Endothelial cell of umbilical vein (primary cell): ENCODE results near the gene SH3BP1. TPM values are rescaled to one million over a fixed set of nuclear protein-coding genes. Genes with fewer than 3 reads are reported as not detected.

Experiments used
- BruUV-seq: library from RNA; stranded (reverse); fragments of 400-500 nt; replicated peaks from 2 replicates; lab custom pipeline; 2021; lab: Mats Ljungman, UMichigan
- CTCF ChIA-PET: fragments of 300-600, 350-600 bp; sonication (Branson Sonifier 250); formaldehyde crosslinking; loops from one replicate; lab custom pipeline; 2021; ENCODE audit warnings: antibody characterized with exemption, inconsistent platforms; lab: Charles Lee
- POLR2A ChIA-PET: fragments of 300-600, 350-600 bp; sonication (Branson Sonifier 250); formaldehyde crosslinking; loops from one replicate; lab custom pipeline; 2021; ENCODE audit warnings: antibody characterized with exemption, inconsistent platforms; lab: Charles Lee
- DNase-seq: peaks from one replicate; pipeline ENCODE4 v3.0.0-alpha.2; 2011; ENCODE audit warnings: low read depth, low spot score
- FAIRE-seq: peaks from 2 replicates; lab custom pipeline; 2011; peaks lifted over from hg19 to GRCh38; lab: Jason Lieb, UNC
- H2AFZ ChIP-seq: 2 replicates; pipeline ENCODE4 v1.6.0; 2012; ENCODE audit warnings: low read depth, low read length, control low read depth, inconsistent platforms
- H3K27ac ChIP-seq: 2 replicates; pipeline ENCODE4 v1.5.1; 2011; ENCODE audit warnings: low read depth, mild to moderate bottlenecking, control low read depth, low read length, moderate library complexity; ENCODE audit not compliant: insufficient read depth
- H3K27me3 ChIP-seq, 2 experiments: 2 replicates each; pipeline versions ENCODE4 v1.6.0 to v1.6.1; 2011; ENCODE audit warnings: low read length in 2 of 2, mixed read lengths in 1 of 2; ENCODE audit not compliant: control insufficient read depth in 2 of 2, insufficient read depth in 2 of 2
- H3K36me3 ChIP-seq, 2 experiments: 2 replicates in 1 of 2; 3 replicates in 1 of 2; pipeline ENCODE4 v1.5.1; 2011; ENCODE audit warnings: low read length in 2 of 2, mild to moderate bottlenecking in 1 of 2, moderate library complexity in 1 of 2; ENCODE audit not compliant: control insufficient read depth in 2 of 2, insufficient read depth in 2 of 2; ENCODE audit errors: extremely low read depth in 1 of 2
- H3K4me1 ChIP-seq: 3 replicates; pipeline ENCODE4 v1.5.1; 2011; ENCODE audit warnings: mild to moderate bottlenecking, low read length; ENCODE audit not compliant: control insufficient read depth, insufficient read depth; ENCODE audit errors: extremely low read depth
- H3K4me2 ChIP-seq: 2 replicates; pipeline ENCODE4 v1.6.1; 2011; ENCODE audit warnings: low read length, control low read depth, mixed read lengths; ENCODE audit not compliant: insufficient read depth
- H3K4me3 ChIP-seq, 3 experiments: fragments of 200-600 bp in 1 of 3; sonication (generic), shearing (Covaris generic) in 1 of 3; replicated peaks in 1 of 3; 2 replicates each; pipeline ENCODE4 v1.5.1; 2011 to 2016; ENCODE audit warnings: control low read depth in 3 of 3, low read length in 3 of 3, mild to moderate bottlenecking in 2 of 3, inconsistent platforms in 1 of 3, low read depth in 1 of 3, moderate library complexity in 1 of 3; ENCODE audit not compliant: insufficient read depth in 1 of 3
- H3K79me2 ChIP-seq: 2 replicates; pipeline ENCODE4 v1.6.0; 2012; ENCODE audit warnings: low read length, inconsistent platforms; ENCODE audit not compliant: control insufficient read depth, insufficient read depth
- H3K9ac ChIP-seq: replicated peaks from 2 replicates; pipeline ENCODE3; 2011; ENCODE audit warnings: low read length, control low read depth; ENCODE audit not compliant: insufficient read depth; ENCODE audit errors: extremely low read depth
- H3K9me1 ChIP-seq: replicated peaks from 3 replicates; pipeline ENCODE4 v1.6.0; 2011; ENCODE audit warnings: mild to moderate bottlenecking, low read length; ENCODE audit not compliant: control insufficient read depth, insufficient read depth; ENCODE audit errors: extremely low read depth
- H3K9me3 ChIP-seq: replicated peaks from 2 replicates; pipeline ENCODE4 v1.5.1; 2012; ENCODE audit warnings: low read length, inconsistent platforms; ENCODE audit not compliant: control insufficient read depth, insufficient read depth
- H4K20me1 ChIP-seq: replicated peaks from 2 replicates; pipeline ENCODE3; 2011; ENCODE audit warnings: mild to moderate bottlenecking, low read length; ENCODE audit not compliant: control insufficient read depth, insufficient read depth; ENCODE audit errors: extremely low read depth
- EZH2 ChIP-seq: IDR thresholded peaks from 2 replicates; pipeline ENCODE4 v1.6.1; 2012; ENCODE audit warnings: borderline replicate concordance, low read depth, mild to moderate bottlenecking, moderate library complexity, low read length, inconsistent platforms; ENCODE audit not compliant: severe bottlenecking
- GATA2 ChIP-seq: IDR thresholded peaks from 2 replicates; pipeline ENCODE4 v1.7.0; 2011; ENCODE audit warnings: low read depth, mild to moderate bottlenecking, moderate library complexity, mixed read lengths, low read length; ENCODE audit not compliant: insufficient read length, insufficient read depth
- JUN ChIP-seq: IDR thresholded peaks from 2 replicates; pipeline ENCODE4 v1.6.1; 2011; ENCODE audit warnings: borderline replicate concordance, low read depth; ENCODE audit not compliant: insufficient read length, insufficient read depth
- MYC ChIP-seq: IDR thresholded peaks from one replicate; pipeline ENCODE4 v1.6.1; 2011; ENCODE audit warnings: mild to moderate bottlenecking, low read depth, low read length
- POLR2A ChIP-seq: IDR thresholded peaks from 2 replicates; pipeline ENCODE4 v1.6.1; 2012; ENCODE audit warnings: low read depth, mild to moderate bottlenecking, control low read depth, low read length
- dilution Hi-C: fragments of 300-500 bp; cut with MboI; formaldehyde crosslinking; loops from one replicate; pipeline ENCODE4 v1.15.0; 2019; ENCODE audit warnings: low sequenced_read_pairs; ENCODE audit not compliant: extremely low pct_ligation_motif_present
- intact Hi-C: fragments of 100-400 bp; cut with micrococcal nuclease; formaldehyde crosslinking; loops from one replicate; pipeline ENCODE4 v1.10.0; 2022
- polyA plus RNA-seq, 4 experiments: library from polyadenylated mRNA; depleted of rRNA in 3 of 4; stranded (reverse) in 3 of 4; unstranded in 1 of 4; fragments of >200 nt; gene quantifications; 2 replicates each; pipeline versions ENCODE4 v1.2.1 to v1.2.3, GENCODE V29; 2011 to 2012; ENCODE audit warnings: missing spikeins in 1 of 4
- total RNA-seq: library from RNA; stranded (reverse); gene quantifications from 2 replicates; pipeline ENCODE4 v1.2.3, GENCODE V29; 2021
- TF ChIP-seq, protein P1 (sequence below), 2 donors: IDR thresholded peaks; 1 replicate in 1 of 2; 2 replicates in 1 of 2; pipeline ENCODE4 v1.5.1; 2011; ENCODE audit warnings: low read length in 2 of 2, mild to moderate bottlenecking in 2 of 2, moderate library complexity in 2 of 2, control low read depth in 1 of 2, inconsistent platforms in 1 of 2, low read depth in 1 of 2; ENCODE audit not compliant: insufficient read depth in 1 of 2; ENCODE audit errors: extremely low read depth in 1 of 2

SH3BP1 gene
- total and polyA plus RNA-seq, 2 donors (not counting 3 experiments of a cell fraction or from before 2014, with no cell fraction given): 2.3 to 4.3 TPM

DNA sequence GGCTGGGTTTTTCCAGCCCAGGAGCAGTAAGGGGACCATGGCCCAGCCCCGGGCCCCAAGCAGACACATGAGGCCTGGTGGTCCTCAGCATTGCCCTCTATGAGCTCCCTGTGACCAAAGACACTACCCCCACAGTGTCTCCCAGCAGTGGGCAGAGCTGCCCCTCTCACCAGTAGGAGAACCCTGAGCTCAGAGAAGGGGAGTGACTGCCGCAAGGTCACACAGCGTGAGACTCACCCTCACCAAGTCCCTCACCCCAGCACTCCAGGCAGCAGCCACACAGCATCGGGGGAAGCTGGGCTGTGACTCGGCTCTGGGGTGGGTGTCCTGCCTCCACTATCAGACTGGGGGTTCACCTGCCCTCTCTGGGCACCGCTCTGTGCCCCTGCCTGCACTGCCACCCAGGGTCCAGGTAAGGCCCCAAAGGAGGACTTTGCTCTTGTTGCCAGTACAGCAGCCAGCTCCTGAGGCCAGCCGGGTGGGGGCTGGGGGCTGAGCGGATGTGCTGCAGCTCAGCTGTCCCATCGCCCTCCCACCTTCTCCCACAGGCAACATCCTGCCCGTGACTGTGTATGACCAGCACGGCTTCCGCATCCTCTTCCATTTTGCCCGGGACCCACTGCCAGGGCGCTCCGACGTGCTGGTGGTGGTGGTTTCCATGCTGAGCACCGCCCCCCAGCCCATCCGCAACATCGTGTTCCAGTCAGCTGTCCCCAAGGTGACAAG is 7.9 kb upstream of the SH3BP1 start:
- no peaks in the 10 kb centered on the region for H3K79me2 ChIP-seq
- FAIRE-seq (no peak), DNase-seq (no peak)
- ChIA-PET POLR2A (interaction anchor here (0.6 kb wide), 1 partner anchor 138 kb away, joined by 4 read pairs; no protein-coding TSS in a partner anchor), CTCF (interaction anchor here (0.7 to 4.6 kb wide), 4 partner anchors 11 to 51 kb away, joined by 3 to 32 read pairs (median 10); partner anchors contain the start of gene PDXP)
- no peaks in the 10 kb centered on the region for H3K9me1 ChIP-seq
- no peaks in the 10 kb centered on the region for H3K27me3 ChIP-seq
- H3K27ac ChIP-seq: no peak overlapping the region
- no peak for TF ChIP-seq MYC
- TF ChIP-seq EZH2: no peak
- TF ChIP-seq, protein P1, sequence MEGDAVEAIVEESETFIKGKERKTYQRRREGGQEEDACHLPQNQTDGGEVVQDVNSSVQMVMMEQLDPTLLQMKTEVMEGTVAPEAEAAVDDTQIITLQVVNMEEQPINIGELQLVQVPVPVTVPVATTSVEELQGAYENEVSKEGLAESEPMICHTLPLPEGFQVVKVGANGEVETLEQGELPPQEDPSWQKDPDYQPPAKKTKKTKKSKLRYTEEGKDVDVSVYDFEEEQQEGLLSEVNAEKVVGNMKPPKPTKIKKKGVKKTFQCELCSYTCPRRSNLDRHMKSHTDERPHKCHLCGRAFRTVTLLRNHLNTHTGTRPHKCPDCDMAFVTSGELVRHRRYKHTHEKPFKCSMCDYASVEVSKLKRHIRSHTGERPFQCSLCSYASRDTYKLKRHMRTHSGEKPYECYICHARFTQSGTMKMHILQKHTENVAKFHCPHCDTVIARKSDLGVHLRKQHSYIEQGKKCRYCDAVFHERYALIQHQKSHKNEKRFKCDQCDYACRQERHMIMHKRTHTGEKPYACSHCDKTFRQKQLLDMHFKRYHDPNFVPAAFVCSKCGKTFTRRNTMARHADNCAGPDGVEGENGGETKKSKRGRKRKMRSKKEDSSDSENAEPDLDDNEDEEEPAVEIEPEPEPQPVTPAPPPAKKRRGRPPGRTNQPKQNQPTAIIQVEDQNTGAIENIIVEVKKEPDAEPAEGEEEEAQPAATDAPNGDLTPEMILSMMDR (IDR thresholded peaks at IDR 0.05; ENCODE audit: extremely low read depth in 1 of 2, insufficient read depth in 1 of 2, low read depth in 1 of 2, low read length in 2 of 2): no peak
- no peak for TF ChIP-seq GATA2
- no peak for TF ChIP-seq JUN
- no peak for TF ChIP-seq POLR2A
- dilution Hi-C loops (no loop called here), intact Hi-C loops (loop anchor here (2.0 kb wide), 1 partner anchor 23 kb away; the partner anchor contains the start of gene GGA1)
- peaks cover 25% of the 10 kb centered on the region for H3K4me1 ChIP-seq
- H3K9ac ChIP-seq: no peak overlapping the region
- no peak overlapping the region for H3K4me2 ChIP-seq
- no peaks in the 10 kb centered on the region for H4K20me1 ChIP-seq
- BruUV-seq: no TSS peak
- no peak overlapping the region for H3K4me3 ChIP-seq
- no peaks in the 10 kb centered on the region for H3K9me3 ChIP-seq
- H3K36me3 ChIP-seq: no peaks in the 10 kb centered on the region
- H2AFZ ChIP-seq: no peak overlapping the region
